COLO668 (cell line): ENCODE results near the gene ZCCHC9.

Experiments used
- DNase-seq: peaks from one replicate; lab custom pipeline; 2025; ENCODE audit not compliant: unreplicated experiment; lab: John Stamatoyannopoulos, UW

Gene ZCCHC9

DNA sequence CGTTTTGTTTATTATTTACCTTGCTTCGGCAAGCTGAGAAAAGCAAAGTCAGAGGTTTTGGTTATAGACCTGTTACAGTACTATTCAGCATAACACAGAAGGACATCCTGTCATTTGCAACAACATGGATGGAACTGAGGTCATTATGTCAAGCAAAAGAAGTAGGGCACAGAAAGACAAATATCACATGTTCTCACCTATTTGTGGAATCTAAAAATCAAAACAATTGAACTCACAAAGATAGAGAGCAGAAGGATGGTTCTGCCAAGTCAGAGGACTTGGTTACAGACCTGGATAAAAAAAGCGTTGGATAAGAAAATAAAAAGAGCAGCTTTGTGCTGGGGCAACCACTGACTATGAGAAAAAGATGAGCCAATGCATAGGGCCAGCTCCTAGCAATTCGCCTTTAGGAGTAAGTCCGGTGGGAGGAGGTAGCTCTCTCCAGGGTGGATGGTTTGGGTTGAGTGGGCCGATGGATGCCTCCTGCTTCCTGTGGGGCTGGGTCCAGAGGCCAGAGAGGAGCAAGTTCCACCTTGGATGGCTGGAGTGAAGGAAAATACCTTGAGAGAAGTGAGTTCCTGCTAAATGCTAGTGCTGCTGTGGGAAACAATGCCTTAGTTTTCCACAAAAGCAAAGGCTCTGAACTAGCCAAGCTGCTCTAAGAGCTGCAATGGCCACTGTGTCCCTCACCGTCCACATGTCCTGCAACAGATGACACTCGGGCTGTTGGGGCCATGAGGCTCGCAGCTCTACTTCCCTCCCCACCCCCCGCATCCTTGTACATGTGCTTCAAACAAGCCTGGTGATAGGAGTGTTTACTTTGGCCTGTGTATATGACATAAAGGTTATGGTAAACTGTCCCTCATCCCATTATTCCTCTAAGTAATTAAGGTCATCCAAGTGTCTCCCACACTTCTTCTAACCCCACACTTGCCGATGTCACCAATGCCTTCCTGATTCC lies 54.2 kb downstream of the ZCCHC9 start:
- DNase-seq = no peak

DNA sequence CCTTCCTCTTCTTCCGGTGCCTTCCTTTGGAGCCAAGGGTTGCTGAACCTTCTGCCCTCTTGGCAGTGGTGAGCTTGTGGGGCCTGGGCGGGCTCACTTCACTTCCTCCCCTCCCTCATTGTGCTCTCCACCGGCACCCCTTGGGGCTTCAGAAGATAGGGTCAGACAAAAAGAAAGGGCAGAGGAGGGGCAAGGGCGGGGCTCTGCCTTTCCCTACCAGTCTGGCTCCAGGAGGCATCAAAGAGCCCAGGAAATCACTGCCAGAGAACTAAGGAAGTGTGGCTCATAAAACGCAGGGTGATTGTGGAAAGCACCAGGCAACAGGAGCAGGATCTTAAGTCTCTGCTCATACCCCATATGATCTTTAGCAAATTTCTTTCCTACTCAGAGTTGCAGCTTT lies 57.7 kb downstream of the ZCCHC9 start:
- no peak for DNase-seq

- DNase-seq = no peak
Measured at GRCh38 chr5:81359881-81360280, 58.5 kb downstream of the ZCCHC9 start.

DNA sequence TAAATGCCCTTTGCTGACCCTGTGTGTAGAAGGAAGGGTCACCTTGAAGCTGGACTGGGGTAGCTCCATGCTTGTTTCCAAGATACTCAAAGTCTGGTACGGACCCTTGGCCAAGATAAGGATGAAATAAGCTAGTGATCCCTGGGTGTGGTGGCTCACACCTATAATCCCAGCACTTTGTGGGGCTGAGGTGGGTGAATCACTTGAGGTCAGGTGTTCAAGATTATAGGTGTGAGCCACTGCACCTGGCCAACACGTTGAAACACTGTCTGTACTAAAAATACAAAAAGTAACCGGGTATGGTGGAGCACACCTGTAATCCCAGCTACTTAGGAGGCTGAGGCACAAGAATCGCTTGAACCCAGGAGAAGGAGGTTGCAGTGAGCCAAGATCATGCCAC lies 59.3 kb downstream of the ZCCHC9 start:
- DNase-seq = no peak

DNA sequence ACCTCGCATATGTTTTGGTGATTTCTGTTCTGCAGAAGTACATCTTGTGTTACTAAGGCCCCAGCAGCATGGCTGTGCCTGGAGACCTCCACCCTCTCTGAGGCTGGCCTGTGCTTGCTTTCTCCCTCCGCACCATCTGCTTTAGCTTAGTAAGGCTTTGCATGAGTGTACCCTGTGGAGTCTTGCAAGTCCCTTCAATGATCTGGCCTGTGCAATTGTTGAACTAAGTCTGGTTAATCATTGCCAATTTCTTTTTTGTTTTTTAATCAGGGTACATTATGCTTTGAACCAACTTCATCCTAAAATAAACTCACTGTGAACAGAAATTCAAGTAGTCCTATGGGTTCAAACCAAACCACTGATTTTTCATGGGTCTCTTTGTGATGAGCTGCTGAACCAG lies 60.2 kb downstream of the ZCCHC9 start:
- no peak for DNase-seq
